GM12878 (cell line): ENCODE measurements around the gene RAB3IL1.

Source experiments
- CREB1 ChIP-seq: IDR thresholded peaks from 2 replicates; pipeline ENCODE4 v1.6.1; 2012; ENCODE audit warnings: low read depth, mild to moderate bottlenecking, inconsistent platforms
- CTCF ChIP-seq, 3 experiments: IDR thresholded peaks in 2 of 3; conservative IDR thresholded peaks in 1 of 3; 2 replicates each; pipeline ENCODE4 v1.5.1; 2011; ENCODE audit warnings: low read depth in 3 of 3, low read length in 3 of 3, mild to moderate bottlenecking in 3 of 3, control low read depth in 2 of 3, moderate library complexity in 2 of 3, inconsistent platforms in 1 of 3, mixed read lengths in 1 of 3; ENCODE audit not compliant: control insufficient read depth in 2 of 3, insufficient read depth in 1 of 3; ENCODE audit errors: extremely low read depth in 1 of 3
- DPF2 ChIP-seq: fragments of 450-650 bp; IDR thresholded peaks from 2 replicates; pipeline ENCODE4 v1.6.1; 2017; ENCODE audit warnings: mild to moderate bottlenecking
- EZH2 ChIP-seq: IDR thresholded peaks from 2 replicates; pipeline ENCODE4 v1.6.1; 2012; ENCODE audit warnings: low read depth, mild to moderate bottlenecking, control low read depth, inconsistent platforms, low read length, borderline replicate concordance; ENCODE audit not compliant: control insufficient read depth
- IKZF1 ChIP-seq: fragments of 450-650 bp; conservative IDR thresholded peaks from 2 replicates; pipeline ENCODE4 v1.6.1; 2017; ENCODE audit warnings: antibody characterized with exemption, mild to moderate bottlenecking
- MTA3 ChIP-seq: IDR thresholded peaks from 2 replicates; pipeline ENCODE4 v1.6.1; 2012; ENCODE audit warnings: low read length, inconsistent platforms, borderline replicate concordance
- POLR2A ChIP-seq: IDR thresholded peaks from 2 replicates; pipeline ENCODE4 v1.6.1; 2011; ENCODE audit warnings: low read depth, mild to moderate bottlenecking, low read length
- POLR2AphosphoS5 ChIP-seq: IDR thresholded peaks from 2 replicates; pipeline ENCODE4 v1.6.1; 2011; ENCODE audit warnings: mild to moderate bottlenecking, low read length, inconsistent platforms
- SP1 ChIP-seq: IDR thresholded peaks from one replicate; pipeline ENCODE4 v1.6.1; 2011; ENCODE audit warnings: low read depth, low read length
- WRNIP1 ChIP-seq: IDR thresholded peaks from 2 replicates; pipeline ENCODE4 v1.6.1; 2011; ENCODE audit warnings: low read depth, low read length, improper control_type of control experiment, borderline replicate concordance
- TF ChIP-seq, protein P1 (sequence below): IDR thresholded peaks from 2 replicates; pipeline ENCODE4 v1.6.1; 2011; ENCODE audit warnings: low read depth, mild to moderate bottlenecking, low read length, moderate library complexity, borderline replicate concordance; ENCODE audit errors: extremely low read depth

DNA sequence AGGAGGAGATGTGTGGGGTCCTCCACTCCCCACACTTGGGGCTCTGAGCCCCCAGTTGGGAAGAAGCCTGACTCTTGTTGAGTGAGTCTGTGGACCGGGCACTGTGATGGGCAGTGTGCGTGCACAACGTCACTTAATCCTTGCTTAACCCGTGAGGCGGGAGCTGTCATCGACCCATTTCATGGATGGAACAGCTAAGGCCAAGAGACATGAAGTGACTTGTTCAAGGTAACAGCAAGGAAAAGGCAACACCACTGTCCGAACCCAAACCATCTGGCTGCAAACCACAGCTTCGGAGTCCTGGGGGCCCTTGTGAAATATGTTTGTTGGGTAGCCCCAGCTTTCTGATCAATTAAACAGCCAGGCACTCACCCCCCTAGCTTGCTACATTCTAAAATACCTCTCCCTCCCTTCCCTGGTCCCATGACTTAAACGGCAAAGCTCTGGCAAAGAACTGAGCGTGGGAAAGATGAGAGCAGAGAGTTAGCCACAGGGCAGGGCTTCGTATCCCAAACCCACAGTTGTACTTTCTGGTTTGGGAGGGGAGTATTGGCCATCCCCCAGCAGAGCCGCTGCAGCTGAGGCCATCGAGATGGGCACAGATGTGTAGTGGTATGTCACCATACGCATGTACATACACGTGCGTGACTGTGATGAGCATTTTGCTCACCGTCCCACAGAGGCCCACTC is 63.0 kb downstream of the RAB3IL1 start:
- no peak for TF ChIP-seq IKZF1
- no peak for TF ChIP-seq MTA3
- TF ChIP-seq EZH2 = no peak
- no peak for TF ChIP-seq WRNIP1
- TF ChIP-seq POLR2A = no peak; the same call in 1 of the 2 replicates
- no peak for TF ChIP-seq CTCF (IDR thresholded peaks at IDR 0.05 in 2 of 3, conservative IDR thresholded peaks at IDR 0.05 in 1 of 3; ENCODE audit: control insufficient read depth in 2 of 3, extremely low read depth in 1 of 3, insufficient read depth in 1 of 3, low read depth in 3 of 3, low read length in 3 of 3)
- no peak for TF ChIP-seq SP1
- no peak for TF ChIP-seq CREB1
- TF ChIP-seq DPF2 = no peak
- TF ChIP-seq POLR2AphosphoS5 = no peak
- TF ChIP-seq, protein P1, sequence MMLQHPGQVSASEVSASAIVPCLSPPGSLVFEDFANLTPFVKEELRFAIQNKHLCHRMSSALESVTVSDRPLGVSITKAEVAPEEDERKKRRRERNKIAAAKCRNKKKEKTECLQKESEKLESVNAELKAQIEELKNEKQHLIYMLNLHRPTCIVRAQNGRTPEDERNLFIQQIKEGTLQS = no peak
